Stimulated activated naive CD4-positive, alpha-beta T cell (primary cell): Measurements from ENCODE around the gene FAM120B.
"Not testable (repeated sequence)": the region's sequence is repeated elsewhere in the genome, so short reads cannot be mapped to it uniquely, and the experiment has no call there.

ENCODE experiments used
- DNase-seq, 6 experiments: peaks; one replicate each; lab custom pipeline; 2025; lab: John Stamatoyannopoulos, UW

Gene FAM120B

DNA sequence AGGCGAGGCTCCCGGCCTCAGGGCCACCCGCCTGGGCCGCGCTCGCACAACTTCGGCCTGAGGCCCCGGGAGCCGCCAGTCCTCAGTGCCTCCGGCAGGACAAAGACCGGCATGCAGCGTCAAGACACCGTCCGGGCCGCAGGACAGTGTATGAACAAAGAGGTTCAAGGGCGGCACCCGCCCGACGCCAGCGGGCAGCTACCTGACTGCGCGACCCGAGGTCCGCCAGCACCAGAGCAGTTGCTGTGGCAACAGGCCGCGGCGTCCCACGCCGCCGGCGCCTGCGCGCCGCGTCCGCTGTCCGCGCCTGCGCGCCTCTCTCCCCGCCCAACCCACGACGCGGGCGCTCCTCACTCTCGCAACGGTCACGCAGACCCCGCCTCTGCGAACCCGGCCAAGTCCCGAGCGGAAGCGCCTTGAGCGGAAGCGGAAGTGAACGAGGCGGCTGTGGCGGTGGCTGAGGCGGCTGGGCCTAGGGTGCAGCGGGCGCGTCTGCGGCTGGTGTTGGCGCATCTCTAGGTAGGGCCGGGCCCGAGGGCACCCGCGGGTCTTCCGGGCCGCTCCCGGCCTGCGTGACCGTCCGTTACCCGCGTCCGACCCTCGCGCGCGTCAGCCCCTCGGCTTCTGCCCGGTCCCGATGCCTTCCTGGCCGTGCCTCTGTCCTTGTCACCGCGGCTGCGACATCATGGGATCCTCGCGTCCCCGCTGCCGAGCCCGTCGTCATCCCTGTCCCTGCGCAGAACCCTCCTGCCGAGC, at the start of gene FAM120B:
Gene FAM120B, plus strand, starts transcription at position 435 of the 756 bp plus-strand sequence. CDS start 10,633 bp downstream, outside the sequence.
- peak; percentile 90 to 93 (median 92) for DNase-seq

DNA sequence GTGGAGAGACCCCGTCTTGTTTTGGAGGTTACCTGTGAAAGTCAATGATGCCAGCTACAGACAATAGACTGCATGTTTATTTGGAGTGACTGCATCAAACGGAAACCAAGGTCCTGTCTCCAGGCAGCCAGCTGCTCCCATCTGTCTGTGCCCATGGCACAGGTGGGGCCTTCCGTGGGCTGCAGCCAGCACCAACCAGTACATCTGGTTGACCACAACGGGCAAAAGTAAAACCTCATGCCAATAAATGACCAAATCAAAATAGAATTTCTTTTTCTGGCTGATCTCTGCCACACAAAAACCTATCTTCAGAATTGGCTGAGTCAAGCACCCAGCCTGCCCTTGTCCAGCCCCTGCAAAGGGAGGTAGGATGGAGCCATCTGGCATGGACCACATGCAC, 49.2 kb upstream of the FAM120B start:
- DNase-seq, result no peak

GRCh38 chr6:170258407-170258806, 48.2 kb upstream of the FAM120B start:
- no peak for DNase-seq

GRCh38 chr6:170259278-170259677, 47.3 kb upstream of the FAM120B start:
- no peak for DNase-seq

GRCh38 chr6:170260686-170261085, 45.9 kb upstream of the FAM120B start:
- DNase-seq, result no peak

DNA sequence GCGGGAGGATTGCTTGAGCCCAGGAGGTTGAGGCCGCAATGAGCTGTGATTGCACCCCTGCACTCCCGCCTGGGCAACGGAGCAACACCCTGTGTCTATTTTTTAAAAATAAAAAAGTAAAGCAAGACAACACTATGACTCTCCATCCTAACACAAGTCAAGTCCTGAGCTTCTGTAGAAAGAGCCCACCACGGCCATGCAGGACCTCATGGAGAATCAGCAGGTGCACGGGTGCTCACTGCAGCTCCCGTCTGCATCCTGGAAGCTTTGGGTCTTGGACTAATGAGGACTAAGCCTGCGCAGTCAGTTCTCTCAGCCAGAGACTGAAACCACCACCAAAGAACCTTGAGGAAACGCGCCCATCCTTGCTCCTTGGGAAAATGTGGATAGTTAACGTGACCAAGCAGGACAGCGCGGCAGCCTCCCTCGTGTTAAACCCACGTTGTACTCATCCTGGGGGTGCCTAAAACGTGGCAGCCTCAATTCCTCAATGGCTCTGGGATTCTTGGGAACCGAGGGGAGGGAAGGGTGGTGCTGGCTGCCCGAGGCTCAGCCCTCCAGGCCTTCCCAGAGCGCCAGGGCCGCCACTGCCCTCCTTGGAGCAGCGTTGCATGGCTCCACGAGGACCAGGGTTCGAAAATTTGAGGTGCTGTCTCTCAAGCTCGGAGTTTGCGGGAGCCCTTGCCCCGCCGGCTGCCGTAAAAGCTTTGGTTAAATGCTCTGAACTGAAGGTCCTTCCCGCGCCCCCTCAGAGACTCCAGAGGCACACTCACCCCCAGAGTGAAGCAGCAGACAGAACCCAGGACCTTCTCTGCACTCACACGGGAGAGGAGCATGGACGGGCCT, 44.7 kb upstream of the FAM120B start:
- no peak for DNase-seq

- no peak for DNase-seq
These were observed 44.0 kb upstream of the FAM120B start for GRCh38 chr6:170262489-170263088.

GRCh38 chr6:170263410-170263809, 43.1 kb upstream of the FAM120B start:
- no peak for DNase-seq

- DNase-seq, result no peak
These were observed 42.5 kb upstream of the FAM120B start for GRCh38 chr6:170264086-170264485.

GRCh38 chr6:170264644-170265043, 41.9 kb upstream of the FAM120B start:
- not testable (repeated sequence) for DNase-seq

DNA sequence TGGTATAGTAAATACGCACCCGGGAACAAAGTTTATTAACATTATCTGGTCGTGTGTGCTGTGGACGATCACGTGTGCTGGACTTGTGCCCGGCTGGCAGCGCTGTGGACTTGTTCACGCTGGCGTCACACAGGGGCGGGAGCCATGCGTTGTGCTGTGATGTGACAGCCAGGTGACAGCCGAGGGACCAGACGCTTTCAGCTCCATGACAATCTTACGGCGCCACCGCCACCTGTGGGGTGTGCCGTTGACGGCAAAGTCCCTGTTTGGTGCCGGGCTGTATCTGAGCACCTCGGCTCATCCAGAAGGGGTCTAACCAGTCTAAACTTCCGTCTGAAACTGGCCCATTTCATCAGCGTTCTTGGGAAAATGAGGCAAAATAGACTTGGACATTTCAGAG, 40.9 kb upstream of the FAM120B start:
- no peak for DNase-seq

DNA sequence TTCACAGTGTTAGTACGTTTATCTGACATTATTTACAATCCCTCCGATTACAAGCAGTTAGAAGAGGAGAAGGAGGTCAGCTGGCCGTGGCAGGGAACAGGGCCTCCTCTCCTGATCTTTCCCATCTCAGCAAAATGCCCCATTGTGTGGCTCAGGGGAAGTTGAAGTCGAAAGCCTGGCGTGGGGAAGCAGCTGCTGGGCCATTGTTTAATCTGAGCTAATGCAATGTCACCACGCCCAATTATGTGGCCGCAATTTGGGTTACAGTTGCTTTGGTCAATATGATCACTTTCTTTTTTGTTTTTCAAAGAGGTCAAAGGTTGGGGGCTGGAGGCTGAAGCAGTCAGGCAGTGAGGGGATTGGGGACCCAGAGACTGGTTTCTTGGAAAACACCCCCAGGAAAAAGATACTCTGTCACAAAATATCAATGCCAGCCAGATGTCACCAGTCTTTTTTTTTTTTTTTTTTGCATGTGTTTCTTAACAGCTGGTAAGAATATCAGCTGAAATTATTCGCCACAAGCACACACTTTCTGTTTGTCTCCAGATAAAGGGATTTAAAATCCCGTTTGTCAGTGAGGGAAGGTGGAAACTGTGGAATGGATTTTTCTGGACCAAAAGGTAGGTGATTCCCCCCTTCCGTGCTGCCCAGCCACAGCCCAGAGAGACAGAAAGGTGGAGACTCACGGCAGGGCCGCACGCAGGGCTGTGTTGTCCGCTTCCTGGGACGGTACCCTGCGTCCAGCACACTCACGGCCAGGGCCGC, 40.3 kb upstream of the FAM120B start:
- DNase-seq, result no peak

GRCh38 chr6:170267688-170268087, 38.9 kb upstream of the FAM120B start:
- no peak for DNase-seq

- no peak for DNase-seq
These were observed 38.1 kb upstream of the FAM120B start for GRCh38 chr6:170268216-170269129.

DNA sequence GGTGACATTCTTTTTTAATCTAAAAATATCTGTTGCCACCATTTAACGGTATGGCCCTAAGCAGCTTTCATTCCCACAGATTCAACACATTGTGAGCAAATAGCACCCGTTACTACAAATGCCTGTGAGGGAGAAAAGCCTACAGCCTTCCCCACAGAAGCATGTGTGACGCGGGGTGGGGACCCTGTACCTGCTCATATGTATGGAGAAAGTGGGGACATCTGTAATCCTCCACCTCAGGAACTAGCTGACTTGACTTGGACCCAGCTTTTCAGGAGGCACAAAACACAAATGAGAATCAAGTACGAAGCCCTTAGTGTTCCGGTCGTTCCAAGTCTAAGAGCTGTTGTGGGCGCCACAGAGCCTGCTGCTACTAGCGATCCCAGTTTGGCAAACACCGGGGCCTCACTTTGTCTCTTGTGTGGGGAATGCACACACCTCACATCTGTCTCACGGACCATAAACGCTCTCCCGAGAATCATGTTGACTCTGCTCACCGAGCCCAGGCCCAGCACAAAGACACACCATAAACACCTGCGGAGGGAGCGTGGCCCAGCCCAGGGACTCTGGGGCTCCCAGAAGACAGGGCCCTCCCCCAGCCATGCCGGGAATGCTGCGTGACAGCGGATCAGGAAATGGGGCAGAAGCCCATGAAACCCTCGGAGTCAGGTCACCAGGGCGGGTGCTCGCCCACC, 37.3 kb upstream of the FAM120B start:
- DNase-seq, result no peak

GRCh38 chr6:170269846-170270541, 36.6 kb upstream of the FAM120B start:
- DNase-seq, result no peak

GRCh38 chr6:170270984-170271593, 35.5 kb upstream of the FAM120B start:
- no peak for DNase-seq

DNA sequence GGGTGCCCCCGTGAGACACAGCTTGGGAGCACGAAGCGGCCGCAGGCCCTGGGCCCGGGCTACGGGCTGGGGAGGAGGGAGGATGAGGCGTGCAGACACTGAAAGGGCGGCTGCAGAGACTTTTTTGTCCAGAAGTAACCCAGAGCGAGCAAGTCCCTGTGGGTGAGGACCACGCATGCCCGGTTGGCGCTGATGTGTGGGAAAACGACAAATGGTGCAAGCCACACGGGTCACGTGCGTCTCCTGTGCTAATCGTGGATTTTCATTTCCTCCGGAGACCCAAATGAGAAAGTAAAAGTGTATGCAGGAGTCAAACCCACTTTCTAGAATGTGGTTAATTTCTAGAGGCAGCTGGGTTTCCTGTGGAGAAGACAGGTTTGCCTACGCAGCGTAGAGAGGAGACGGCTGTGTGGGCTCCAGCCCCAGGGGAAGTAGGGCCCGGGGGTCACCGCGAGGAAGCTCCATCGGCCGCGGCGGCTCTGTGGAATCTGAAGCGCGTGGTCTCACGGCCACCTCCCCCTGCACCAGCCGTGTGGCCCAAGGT, 34.7 kb upstream of the FAM120B start:
- DNase-seq, result peak; percentile 43 to 85 (median 76)
